ENCODE results near the gene JMJD6. TPM values are rescaled to one million over a fixed set of nuclear protein-coding genes. Genes with fewer than 3 reads are reported as not detected.

Gene JMJD6
- total and polyA plus RNA-seq, 10 donors: 21.2 to 54.3 (median 35.7) TPM

DNA sequence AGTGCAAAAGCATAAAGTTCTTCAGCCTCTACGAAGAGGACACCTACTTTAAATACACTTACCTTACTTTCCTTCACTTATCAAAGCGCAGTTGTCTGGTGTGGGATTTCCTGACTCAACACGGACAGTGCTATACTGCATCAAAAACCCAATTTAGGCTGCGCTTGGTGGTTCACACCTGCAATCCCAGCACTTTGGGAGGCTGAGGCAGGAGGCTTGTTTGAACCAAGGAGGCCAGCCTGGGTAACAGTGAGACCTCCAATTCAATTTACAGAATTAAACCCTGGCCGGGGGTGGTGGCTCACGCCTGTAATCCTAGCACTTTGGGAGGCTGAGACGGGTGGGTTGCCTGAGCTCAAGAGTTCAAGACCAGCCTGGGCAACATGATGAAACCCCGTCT lies 4.1 kb downstream of the JMJD6 start:
- TF ChIP-seq CTCF (IDR thresholded peaks at IDR 0.05 in 8 of 11, conservative IDR thresholded peaks at IDR 0.05 in 3 of 11): no peak
- no peak for TF ChIP-seq POLR2A (IDR thresholded peaks at IDR 0.05)
- no peak for TF ChIP-seq POLR2AphosphoS5 (IDR thresholded peaks at IDR 0.05)
- H3K36me3 ChIP-seq: peaks cover 5 to 83% (median 75%) of the 10 kb centered on the region in 6 donors
- H3K27me3 ChIP-seq (replicated peaks in 1 of 7): no peaks in the 10 kb centered on the region
- 91 to 95% (median 93%) methylated on average over 8 of the region's 8 CpGs for WGBS, 5 donors
- intact Hi-C loops (cut with DNase I; ENCODE audit: low total_unique reads): no loop called here
- no peak overlapping the region for H3K27ac ChIP-seq
- H3K4me3 ChIP-seq: no peak overlapping the region
- no peaks in the 10 kb centered on the region for H3K9me3 ChIP-seq
- peak; percentile 20 for DNase-seq
- peaks cover 17 to 74% (median 40%) of the 10 kb centered on the region in 6 donors for H3K4me1 ChIP-seq

GRCh38 chr17:76721463-76721862 lies 4.9 kb downstream of the JMJD6 start:
- intact Hi-C loops (cut with DNase I; ENCODE audit: low total_unique reads): no loop called here
- peaks cover 17 to 81% (median 46%) of the 10 kb centered on the region in 6 donors for H3K4me1 ChIP-seq

DNA sequence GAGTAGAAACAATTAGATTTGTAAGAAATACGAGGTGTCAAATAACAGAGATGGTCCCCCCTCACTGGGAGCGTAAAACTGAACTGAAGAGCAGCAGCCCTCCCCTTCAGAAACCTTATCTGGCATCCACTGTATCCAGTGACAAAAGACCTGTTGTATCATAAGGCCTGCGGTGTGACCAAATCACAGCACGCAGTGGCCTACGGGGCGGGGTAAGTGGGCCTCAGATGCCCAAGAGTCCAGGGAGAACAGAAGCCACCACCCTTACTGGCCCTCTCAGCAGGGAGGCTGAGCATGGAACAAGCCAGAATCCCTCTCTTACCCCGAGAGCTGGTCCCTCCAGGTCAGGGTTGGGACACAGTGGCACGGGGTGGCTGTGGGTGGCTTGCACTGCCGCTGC lies 5.5 kb downstream of the JMJD6 start:
- TF ChIP-seq CTCF (IDR thresholded peaks at IDR 0.05 in 8 of 11, conservative IDR thresholded peaks at IDR 0.05 in 3 of 11) (no peak), POLR2AphosphoS5 (IDR thresholded peaks at IDR 0.05) (peak in 1 of 3 donors; percentile 21)
- Histone ChIP-seq H3K4me1 (peaks cover 17 to 86% (median 51%) of the 10 kb centered on the region in 6 donors), H3K36me3 (peaks cover 5 to 96% (median 88%) of the 10 kb centered on the region in 6 donors), H3K9me3 (no peaks in the 10 kb centered on the region), H3K4me3 (no peak overlapping the region), H3K27ac (peak overlapping the region in 1 of 8 donors; percentile 25), H3K27me3 (replicated peaks in 1 of 7) (no peaks in the 10 kb centered on the region)
- intact Hi-C loops (cut with DNase I; ENCODE audit: low total_unique reads): no loop called here
- DNase-seq: peak; percentile 66
- WGBS, 5 donors: 92 to 97% (median 94%) methylated on average over 9 of the region's 9 CpGs

More at GRCh38 chr17:76721463-76721862, 4.9 kb downstream of the JMJD6 start:
- no peak overlapping the region for H3K4me3 ChIP-seq
- no peak for DNase-seq
- H3K27me3 ChIP-seq (replicated peaks in 1 of 7): no peaks in the 10 kb centered on the region
- H3K36me3 ChIP-seq: peaks cover 5 to 91% (median 83%) of the 10 kb centered on the region in 6 donors
- no peak overlapping the region for H3K27ac ChIP-seq
- WGBS, 5 donors: 81 to 94% (median 84%) methylated on average over 10 of the region's 10 CpGs
- no peak for TF ChIP-seq CTCF (IDR thresholded peaks at IDR 0.05 in 8 of 11, conservative IDR thresholded peaks at IDR 0.05 in 3 of 11)
- TF ChIP-seq POLR2AphosphoS5 (IDR thresholded peaks at IDR 0.05): no peak
- no peak for TF ChIP-seq POLR2A (IDR thresholded peaks at IDR 0.05)
- H3K9me3 ChIP-seq: no peaks in the 10 kb centered on the region

DNA sequence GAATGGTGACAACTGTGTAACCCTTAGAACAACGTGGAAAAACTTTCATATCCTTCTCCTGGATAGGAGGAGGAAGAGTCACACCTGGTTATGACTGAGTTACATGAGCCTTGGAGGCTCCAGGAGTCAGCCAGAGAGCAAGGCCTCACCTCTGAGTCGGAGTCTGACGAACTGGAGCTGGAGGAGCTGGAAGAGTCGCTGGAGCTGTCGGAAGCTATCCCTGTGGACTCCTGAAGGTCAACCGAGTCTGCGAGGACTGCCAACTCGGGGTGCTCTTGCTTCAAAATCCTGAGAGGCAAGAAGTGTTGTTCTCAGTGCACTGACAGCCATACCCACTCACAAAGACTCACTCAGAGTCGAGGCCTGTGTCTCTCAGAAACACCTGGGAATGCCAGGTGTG lies 6.2 kb downstream of the JMJD6 start:
- peak; percentile 15 for DNase-seq
- 91 to 97% (median 94%) methylated on average over 9 of the region's 9 CpGs for WGBS, 5 donors
- Histone ChIP-seq H3K36me3 (peaks cover 5 to 100% (median 92%) of the 10 kb centered on the region in 6 donors), H3K27ac (no peak overlapping the region), H3K4me3 (no peak overlapping the region), H3K9me3 (no peaks in the 10 kb centered on the region), H3K4me1 (peaks cover 20 to 86% (median 51%) of the 10 kb centered on the region in 6 donors), H3K27me3 (replicated peaks in 1 of 7) (no peaks in the 10 kb centered on the region)
- TF ChIP-seq CTCF (IDR thresholded peaks at IDR 0.05 in 8 of 11, conservative IDR thresholded peaks at IDR 0.05 in 3 of 11) (no peak), POLR2A (IDR thresholded peaks at IDR 0.05) (no peak), POLR2AphosphoS5 (IDR thresholded peaks at IDR 0.05) (no peak)
- intact Hi-C loops (cut with DNase I; ENCODE audit: low total_unique reads): no loop called here
